ENCODE measurements around the gene LGALS16. TPM values are rescaled to one million over a fixed set of nuclear protein-coding genes. Genes with fewer than 3 reads are reported as not detected.
"Not testable (repeated sequence)": the region's sequence is repeated elsewhere in the genome, so short reads cannot be mapped to it uniquely, and the experiment has no call there.

The LGALS16 gene
- total and polyA plus RNA-seq, 3 donors from 2014 or later: not detected

- Histone ChIP-seq H3K36me3 (ENCODE audit: low read depth, missing control alignments) (no peaks in the 10 kb centered on the region), H3K27ac (no peak overlapping the region), H3K4me3 (no peak overlapping the region), H3K9me3 (no peaks in the 10 kb centered on the region), H3K4me1 (no peaks in the 10 kb centered on the region), H3K27me3 (no peaks in the 10 kb centered on the region)
- TF ChIP-seq POLR2A (IDR thresholded peaks at IDR 0.05): no peak
- no peak for TF ChIP-seq CTCF (IDR thresholded peaks at IDR 0.05)
- intact Hi-C loops (cut with DNase I; ENCODE audit: low total_unique reads): no loop called here
- DNase-seq: no peak
- 68 to 83% methylated on average over 4 of the region's 4 CpGs for WGBS, 2 donors
Observed at GRCh38 chr19:39660661-39661060, 4.9 kb downstream of the LGALS16 start.

GRCh38 chr19:39661565-39661964 is 5.9 kb downstream of the LGALS16 start:
- no peak for DNase-seq
- no peaks in the 10 kb centered on the region for H3K9me3 ChIP-seq
- no peak for TF ChIP-seq CTCF (IDR thresholded peaks at IDR 0.05)
- no peak for TF ChIP-seq POLR2A (IDR thresholded peaks at IDR 0.05)

GRCh38 chr19:39669860-39670259 is 14.1 kb downstream of the LGALS16 start:
- intact Hi-C loops (cut with DNase I; ENCODE audit: low total_unique reads); H3K9me3 ChIP-seq: not testable (repeated sequence)
- 88% methylated on average over 2 to 3 of the region's 3 CpGs for WGBS, 2 donors

More at GRCh38 chr19:39661565-39661964, 5.9 kb downstream of the LGALS16 start:
- Histone ChIP-seq H3K4me1 (no peaks in the 10 kb centered on the region), H3K27ac (no peak overlapping the region), H3K36me3 (ENCODE audit: low read depth, missing control alignments) (no peaks in the 10 kb centered on the region), H3K27me3 (no peaks in the 10 kb centered on the region), H3K4me3 (no peak overlapping the region)
- intact Hi-C loops (cut with DNase I; ENCODE audit: low total_unique reads): no loop called here

GRCh38 chr19:39670998-39671397 is 15.3 kb downstream of the LGALS16 start:
- Histone ChIP-seq H3K4me3 (no peak overlapping the region), H3K27ac (no peak overlapping the region), H3K27me3 (no peaks in the 10 kb centered on the region), H3K9me3 (no peaks in the 10 kb centered on the region), H3K36me3 (ENCODE audit: low read depth, missing control alignments) (no peaks in the 10 kb centered on the region), H3K4me1 (no peaks in the 10 kb centered on the region)
- intact Hi-C loops (cut with DNase I; ENCODE audit: low total_unique reads): no loop called here
- no peak for TF ChIP-seq POLR2A (IDR thresholded peaks at IDR 0.05)
- TF ChIP-seq CTCF (IDR thresholded peaks at IDR 0.05): no peak
- 48 to 49% methylated on average over 4 of the region's 4 CpGs for WGBS, 2 donors
- DNase-seq: no peak

More at GRCh38 chr19:39669860-39670259, 14.1 kb downstream of the LGALS16 start:
- DNase-seq; H3K27ac ChIP-seq; H3K36me3 ChIP-seq (ENCODE audit: low read depth, missing control alignments); H3K4me3 ChIP-seq; H3K4me1 ChIP-seq; H3K27me3 ChIP-seq: not testable (repeated sequence)

DNA sequence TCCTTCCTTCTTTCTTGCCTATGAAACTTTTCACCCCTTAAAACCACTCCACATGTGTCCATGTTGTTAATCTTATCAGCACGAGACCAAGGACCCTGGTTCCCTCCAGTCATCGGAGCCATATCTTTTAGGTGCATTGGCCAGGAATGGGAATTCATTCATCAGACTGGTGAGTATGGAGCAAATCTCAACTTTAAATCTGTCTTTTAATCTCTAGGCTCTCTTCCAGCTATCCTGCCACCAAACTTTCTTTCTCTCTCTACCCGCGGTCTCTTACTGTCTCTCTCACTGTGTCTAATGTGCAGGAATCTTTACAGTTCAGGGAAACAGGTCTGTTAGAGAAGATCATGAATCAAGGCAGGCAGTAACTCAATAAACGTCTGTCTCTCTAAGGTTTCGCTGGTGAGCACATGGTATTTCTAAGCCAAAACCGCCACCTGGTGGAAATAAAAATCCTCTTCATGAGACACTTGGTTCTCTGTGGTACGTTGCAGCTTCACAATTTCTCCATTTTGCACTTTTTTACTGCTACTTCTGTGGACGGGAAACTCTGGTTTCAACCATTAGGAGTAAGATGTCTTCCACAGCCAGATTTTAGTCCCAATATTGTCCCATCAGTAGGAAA is 16.1 kb downstream of the LGALS16 start:
- TF ChIP-seq POLR2A (IDR thresholded peaks at IDR 0.05) (no peak), CTCF (IDR thresholded peaks at IDR 0.05) (peak; percentile 10 to 59 (median 46))
- no peaks in the 10 kb centered on the region for H3K36me3 ChIP-seq (ENCODE audit: low read depth, missing control alignments)
- H3K27ac ChIP-seq: no peak overlapping the region
- H3K4me1 ChIP-seq: no peaks in the 10 kb centered on the region
- H3K4me3 ChIP-seq: no peak overlapping the region
- intact Hi-C loops (cut with DNase I; ENCODE audit: low total_unique reads): no loop called here
- WGBS, 2 donors: 15 to 16% methylated on average over 9 of the region's 9 CpGs
- DNase-seq: peak; percentile 53
- no peaks in the 10 kb centered on the region for H3K9me3 ChIP-seq
- H3K27me3 ChIP-seq: no peaks in the 10 kb centered on the region
